ENCODE measurements around the gene UCP2.

GRCh38 chr11:74001822-74002286, 19.2 kb upstream of the UCP2 start:
- TF ChIP-seq CTCF (IDR thresholded peaks at IDR 0.05) (no peak), POLR2A (IDR thresholded peaks at IDR 0.05) (no peak)
